ENCODE measurements around the gene RBSN. TPM values are rescaled to one million over a fixed set of nuclear protein-coding genes. Genes with fewer than 3 reads are reported as not detected.

The RBSN gene
- total RNA-seq, 2 donors from 2014 or later, result 23.3 to 25.2 TPM

DNA sequence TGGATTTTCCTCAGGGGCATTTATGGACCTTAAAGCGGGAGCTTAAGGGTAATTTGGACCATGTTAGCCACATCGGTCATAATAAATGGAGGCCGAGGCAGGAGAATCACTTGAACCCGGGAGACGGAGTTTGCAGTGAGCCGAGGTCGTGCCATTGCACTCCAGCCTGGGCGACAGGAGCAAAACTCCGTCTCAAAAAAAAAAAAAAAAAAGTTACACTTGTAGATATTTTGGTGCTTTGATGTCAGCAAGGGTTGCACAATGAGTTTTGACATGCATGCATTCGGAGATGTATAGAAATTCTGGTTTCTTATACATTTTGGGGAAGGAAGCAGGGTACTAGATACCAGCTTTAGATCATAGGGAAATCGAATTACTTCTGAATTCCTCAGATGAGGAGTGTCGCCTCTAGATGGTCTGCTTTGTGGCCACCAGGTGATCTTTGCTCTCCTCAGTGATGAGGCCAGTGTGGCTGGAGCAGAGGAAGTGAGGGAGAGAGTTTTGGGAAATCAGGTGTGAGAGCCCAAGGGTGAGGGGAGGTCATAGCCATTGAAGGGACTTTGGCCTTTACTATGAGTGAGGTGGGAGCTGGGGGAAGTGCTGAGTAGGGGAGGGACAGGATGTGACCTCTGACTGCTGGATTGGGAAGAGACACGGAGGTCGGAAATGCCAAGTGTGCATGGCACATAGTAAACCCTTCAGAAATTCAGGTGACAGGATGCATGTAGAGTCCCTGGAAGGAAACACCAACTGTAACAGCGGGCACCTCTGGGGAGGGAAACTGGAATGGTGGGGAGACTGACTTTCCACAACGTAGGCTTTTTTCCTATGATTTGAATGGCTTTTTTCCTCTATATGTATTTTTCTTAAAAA is 8.4 kb upstream of the RBSN start:
- H3K27me3 ChIP-seq (ENCODE audit: control insufficient read depth, insufficient read depth, low read length, poor library complexity, severe bottlenecking), result no peaks in the 10 kb centered on the region
- no peaks in the 10 kb centered on the region for H3K27me3 Mint-ChIP-seq (ENCODE audit: insufficient read depth)
- no peaks in the 10 kb centered on the region for H3K9me3 Mint-ChIP-seq
- TF ChIP-seq, protein P1, sequence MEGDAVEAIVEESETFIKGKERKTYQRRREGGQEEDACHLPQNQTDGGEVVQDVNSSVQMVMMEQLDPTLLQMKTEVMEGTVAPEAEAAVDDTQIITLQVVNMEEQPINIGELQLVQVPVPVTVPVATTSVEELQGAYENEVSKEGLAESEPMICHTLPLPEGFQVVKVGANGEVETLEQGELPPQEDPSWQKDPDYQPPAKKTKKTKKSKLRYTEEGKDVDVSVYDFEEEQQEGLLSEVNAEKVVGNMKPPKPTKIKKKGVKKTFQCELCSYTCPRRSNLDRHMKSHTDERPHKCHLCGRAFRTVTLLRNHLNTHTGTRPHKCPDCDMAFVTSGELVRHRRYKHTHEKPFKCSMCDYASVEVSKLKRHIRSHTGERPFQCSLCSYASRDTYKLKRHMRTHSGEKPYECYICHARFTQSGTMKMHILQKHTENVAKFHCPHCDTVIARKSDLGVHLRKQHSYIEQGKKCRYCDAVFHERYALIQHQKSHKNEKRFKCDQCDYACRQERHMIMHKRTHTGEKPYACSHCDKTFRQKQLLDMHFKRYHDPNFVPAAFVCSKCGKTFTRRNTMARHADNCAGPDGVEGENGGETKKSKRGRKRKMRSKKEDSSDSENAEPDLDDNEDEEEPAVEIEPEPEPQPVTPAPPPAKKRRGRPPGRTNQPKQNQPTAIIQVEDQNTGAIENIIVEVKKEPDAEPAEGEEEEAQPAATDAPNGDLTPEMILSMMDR (conservative IDR thresholded peaks at IDR 0.05), result no peak
- H3K4me1 ChIP-seq (ENCODE audit: control insufficient read depth, insufficient read depth, low read length), result no peaks in the 10 kb centered on the region
- no peak overlapping the region for H3K27ac ChIP-seq (ENCODE audit: low read depth, low read length)
- no peaks in the 10 kb centered on the region for H3K9me3 ChIP-seq (ENCODE audit: control insufficient read depth, low read length)
- H3K36me3 Mint-ChIP-seq (ENCODE audit: low read depth), result no peaks in the 10 kb centered on the region
- peaks cover 7% of the 10 kb centered on the region for H3K4me1 Mint-ChIP-seq
- H3K9ac ChIP-seq (ENCODE audit: extremely low read depth, low read length, poor library complexity, severe bottlenecking), result no peak overlapping the region
- H3K36me3 ChIP-seq (ENCODE audit: control insufficient read depth, insufficient read depth, low read length), result no peaks in the 10 kb centered on the region
- no peak overlapping the region for H3K4me3 Mint-ChIP-seq
- no peak overlapping the region for H3K27ac Mint-ChIP-seq
- 89 to 90% methylated on average over 13 to 15 of the region's 16 CpGs for WGBS, 2 experiments (ENCODE audit: insufficient coverage in 1 of 2, insufficient read length in 1 of 2)
- no peak overlapping the region for H3K4me3 ChIP-seq (ENCODE audit: low read length)
- peak; percentile 58 for DNase-seq

DNA sequence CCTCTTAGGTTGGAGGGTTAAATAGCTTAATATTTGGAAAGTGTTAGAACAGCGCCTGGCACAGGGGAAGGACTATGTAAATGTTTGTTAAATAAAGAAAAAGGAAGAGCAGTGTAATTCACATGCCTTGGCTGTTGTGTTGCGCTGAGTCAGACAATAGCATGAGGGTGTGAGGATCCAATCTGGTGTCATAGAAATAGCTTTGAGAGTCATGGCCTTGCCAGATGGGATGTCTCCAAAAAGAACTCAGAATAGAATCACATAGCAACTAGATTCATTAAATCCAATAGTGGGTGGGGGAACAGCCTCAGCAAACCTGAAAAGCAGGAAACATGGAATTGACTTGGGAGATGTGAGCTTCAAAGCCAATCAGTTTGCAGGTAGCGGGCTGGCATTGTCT is 3.9 kb upstream of the RBSN start:
- Mint-ChIP-seq H3K4me1 (peaks cover 9% of the 10 kb centered on the region), H3K27me3 (ENCODE audit: insufficient read depth) (peaks cover 5% of the 10 kb centered on the region), H3K27ac (no peak overlapping the region), H3K9me3 (no peaks in the 10 kb centered on the region), H3K36me3 (ENCODE audit: low read depth) (no peaks in the 10 kb centered on the region), H3K4me3 (no peak overlapping the region)
- Histone ChIP-seq H3K4me1 (ENCODE audit: control insufficient read depth, insufficient read depth, low read length) (no peaks in the 10 kb centered on the region), H3K9ac (ENCODE audit: extremely low read depth, low read length, poor library complexity, severe bottlenecking) (no peak overlapping the region), H3K36me3 (ENCODE audit: control insufficient read depth, insufficient read depth, low read length) (no peaks in the 10 kb centered on the region), H3K27me3 (ENCODE audit: control insufficient read depth, insufficient read depth, low read length, poor library complexity, severe bottlenecking) (no peaks in the 10 kb centered on the region), H3K9me3 (ENCODE audit: control insufficient read depth, low read length) (no peaks in the 10 kb centered on the region), H3K4me3 (ENCODE audit: low read length) (no peak overlapping the region), H3K27ac (ENCODE audit: low read depth, low read length) (no peak overlapping the region)
- TF ChIP-seq, protein P1 (conservative IDR thresholded peaks at IDR 0.05), result no peak
- DNase-seq, result no peak
- WGBS, 2 experiments (ENCODE audit: insufficient coverage in 1 of 2, insufficient read length in 1 of 2), result 70 to 85% methylated on average over 2 to 3 of the region's 3 CpGs

DNA sequence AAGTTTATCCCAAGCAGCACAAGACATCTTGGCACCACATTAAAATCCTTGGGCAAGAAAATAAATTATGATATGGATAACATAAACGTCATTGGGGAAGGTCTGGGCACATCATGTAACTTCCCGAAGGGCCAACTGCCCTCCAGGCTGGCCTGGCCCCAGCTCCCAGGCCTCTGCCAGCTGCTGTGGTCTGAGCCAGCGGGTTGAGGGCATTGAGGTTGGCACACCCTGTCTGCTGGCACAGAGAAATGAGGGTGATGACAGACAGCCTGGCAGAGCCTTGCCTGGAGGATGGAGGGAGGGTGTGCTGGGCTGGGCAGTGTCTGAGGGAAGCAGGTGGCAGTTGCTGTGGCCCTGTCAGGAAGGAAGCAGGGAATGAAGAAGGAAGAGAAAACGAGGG is 3.3 kb upstream of the RBSN start:
- no peak overlapping the region for H3K27ac Mint-ChIP-seq
- Histone ChIP-seq H3K4me1 (ENCODE audit: control insufficient read depth, insufficient read depth, low read length) (no peaks in the 10 kb centered on the region), H3K36me3 (ENCODE audit: control insufficient read depth, insufficient read depth, low read length) (no peaks in the 10 kb centered on the region), H3K27me3 (ENCODE audit: control insufficient read depth, insufficient read depth, low read length, poor library complexity, severe bottlenecking) (no peaks in the 10 kb centered on the region), H3K27ac (ENCODE audit: low read depth, low read length) (no peak overlapping the region), H3K9me3 (ENCODE audit: control insufficient read depth, low read length) (no peaks in the 10 kb centered on the region), H3K9ac (ENCODE audit: extremely low read depth, low read length, poor library complexity, severe bottlenecking) (no peak overlapping the region), H3K4me3 (ENCODE audit: low read length) (no peak overlapping the region)
- no peak for DNase-seq
- WGBS, 2 experiments (ENCODE audit: insufficient coverage in 1 of 2, insufficient read length in 1 of 2), result 72 to 78% methylated on average over 2 to 4 of the region's 4 CpGs
- H3K4me3 Mint-ChIP-seq, result no peak overlapping the region
- peaks cover 5% of the 10 kb centered on the region for H3K27me3 Mint-ChIP-seq (ENCODE audit: insufficient read depth)
- no peaks in the 10 kb centered on the region for H3K9me3 Mint-ChIP-seq
- TF ChIP-seq, protein P1 (conservative IDR thresholded peaks at IDR 0.05), result no peak
- H3K4me1 Mint-ChIP-seq, result peaks cover 6% of the 10 kb centered on the region
- H3K36me3 Mint-ChIP-seq (ENCODE audit: low read depth), result no peaks in the 10 kb centered on the region
